ENCODE data around the gene TMEM161B.
"Not testable (repeated sequence)": the region's sequence is repeated elsewhere in the genome, so short reads cannot be mapped to it uniquely, and the experiment has no call there.

Gene TMEM161B

DNA sequence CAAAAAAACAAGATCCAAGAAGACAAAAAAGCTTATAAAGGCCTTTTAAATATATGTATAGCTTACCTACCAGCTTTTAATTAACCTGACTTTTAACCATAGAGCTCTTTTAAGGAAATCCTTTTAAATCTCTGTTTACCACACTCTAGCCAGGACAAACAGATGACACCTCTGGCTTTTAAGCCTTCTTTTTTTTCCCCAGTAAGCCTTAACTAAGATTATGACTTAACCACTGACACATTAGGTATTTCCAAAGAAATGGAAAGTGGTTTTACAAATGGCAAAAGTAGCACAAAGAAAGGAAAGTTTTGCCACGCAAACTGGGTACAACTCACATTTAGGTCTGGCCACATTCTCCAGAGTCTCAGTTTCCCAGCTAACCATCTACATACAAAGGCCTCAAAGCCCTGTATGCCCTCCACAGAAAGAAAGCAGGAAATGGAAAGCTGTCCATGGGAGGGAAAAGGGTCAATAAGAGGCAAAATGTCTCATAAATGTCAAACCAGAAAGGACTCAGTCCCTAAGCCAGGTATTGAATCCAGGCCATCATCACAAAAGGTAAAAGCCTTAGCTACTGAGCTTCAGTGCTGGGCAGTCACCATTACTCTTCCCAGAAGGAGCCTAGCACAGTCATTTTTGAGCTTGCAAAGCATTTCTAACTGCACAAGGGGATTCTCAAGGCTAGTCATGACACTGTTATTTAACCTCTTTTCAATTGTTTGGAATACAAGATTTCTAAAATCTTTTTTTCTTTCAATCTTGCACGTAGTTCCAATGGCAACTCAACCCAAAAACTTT lies 19.7 kb downstream of the TMEM161B start:
- DNase-seq = no peak

DNA sequence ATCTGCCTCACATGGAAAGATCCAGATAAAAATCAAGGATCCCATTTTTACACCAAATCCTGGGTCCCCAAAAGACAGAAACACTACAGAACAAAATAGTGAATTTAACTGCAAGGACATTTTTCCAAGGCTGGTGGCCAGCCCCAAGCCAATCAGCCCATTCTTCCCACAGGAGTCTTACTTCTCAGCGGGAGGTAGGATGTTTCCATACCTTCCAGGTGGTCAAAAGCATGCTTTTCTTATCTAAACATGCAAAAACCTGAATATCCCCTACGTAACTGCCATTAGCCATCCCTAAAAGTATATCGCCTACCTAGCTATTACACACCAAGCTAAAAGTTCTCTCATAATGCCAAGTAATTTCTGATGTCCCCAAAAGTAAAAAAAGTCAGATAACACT lies 20.6 kb downstream of the TMEM161B start:
- DNase-seq = no peak

DNA sequence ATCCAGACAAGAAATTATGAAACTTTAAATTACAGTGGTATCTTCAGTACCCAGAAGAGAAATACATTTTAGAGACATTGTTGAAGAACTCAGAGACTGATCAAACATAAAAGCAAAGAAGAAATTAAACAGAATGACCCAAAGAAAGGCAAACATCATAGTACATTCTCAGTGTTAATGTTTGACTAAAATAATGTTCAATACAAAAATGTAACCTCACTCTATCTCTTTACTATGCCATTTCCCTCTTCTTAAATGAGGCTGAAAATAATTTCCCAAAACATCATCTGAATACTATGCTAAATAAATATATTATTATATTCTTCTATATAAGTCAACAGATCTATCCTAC lies 22.8 kb downstream of the TMEM161B start:
- no peak for DNase-seq

DNA sequence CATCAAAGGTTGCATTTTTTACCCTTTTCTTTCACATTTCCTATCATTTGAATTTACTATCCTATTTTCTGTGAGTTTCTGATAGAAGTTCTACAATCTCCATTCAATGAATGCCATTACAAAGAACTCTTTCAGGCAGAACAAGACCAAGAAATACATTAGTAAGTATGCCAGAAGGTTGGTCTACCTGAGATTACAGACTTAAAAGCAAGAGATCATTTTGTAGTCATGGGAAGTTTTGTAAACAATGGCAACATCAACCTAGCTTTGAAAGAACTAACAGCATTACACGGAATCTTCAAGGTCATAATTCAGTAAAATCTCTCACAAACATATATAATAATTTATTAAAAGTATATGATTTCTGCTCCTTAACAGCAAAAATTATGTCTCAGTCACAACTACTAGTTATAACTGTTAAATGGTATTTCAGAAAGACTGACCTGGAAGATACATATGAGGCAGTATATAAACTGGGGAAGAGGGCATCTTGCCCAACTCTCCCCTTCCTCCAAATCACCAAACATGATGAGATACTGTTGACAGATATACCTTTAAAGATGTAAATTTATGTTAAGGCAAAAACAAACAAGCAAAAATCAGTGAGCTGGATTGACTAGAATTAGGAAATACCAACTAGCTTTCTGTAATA lies 23.3 kb downstream of the TMEM161B start:
- no peak for DNase-seq

DNA sequence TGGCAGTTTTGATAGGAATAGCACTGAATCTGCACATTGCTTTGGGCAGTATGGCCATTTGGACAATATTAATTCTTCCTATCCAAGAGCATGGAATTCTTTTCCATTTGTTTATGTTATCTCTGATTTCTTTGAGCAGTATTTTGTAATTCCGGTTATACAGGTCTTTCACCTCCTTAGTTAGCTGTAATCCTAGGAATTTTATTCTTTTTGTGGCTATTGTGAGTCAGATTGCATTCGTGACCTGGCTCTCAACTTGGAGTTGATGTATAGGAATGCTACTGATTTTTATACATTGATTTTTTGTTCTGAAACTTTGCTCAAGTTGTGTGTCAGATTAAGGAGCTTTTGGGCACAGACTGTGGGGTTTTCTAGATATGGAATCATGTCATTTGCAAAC lies 24.0 kb downstream of the TMEM161B start:
- DNase-seq = no peak

DNA sequence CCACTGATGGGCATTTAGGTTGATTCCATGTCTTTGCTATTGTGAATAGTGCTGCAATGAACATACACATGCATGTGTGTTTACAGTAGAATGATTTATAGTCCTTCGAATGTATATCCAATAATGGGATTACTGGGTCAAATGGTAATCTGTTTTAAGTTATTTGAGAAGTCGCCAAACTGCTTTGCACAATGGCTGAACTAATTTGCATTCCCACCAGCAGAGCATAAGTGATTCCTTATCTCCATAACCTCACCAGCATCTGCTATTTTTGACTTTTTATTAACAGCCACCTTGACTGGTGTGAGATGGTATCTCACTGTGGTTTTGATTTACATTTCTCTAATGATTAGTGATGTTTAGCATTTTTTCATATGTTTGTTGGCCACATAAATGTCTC lies 25.2 kb downstream of the TMEM161B start:
- not testable (repeated sequence) for DNase-seq

DNA sequence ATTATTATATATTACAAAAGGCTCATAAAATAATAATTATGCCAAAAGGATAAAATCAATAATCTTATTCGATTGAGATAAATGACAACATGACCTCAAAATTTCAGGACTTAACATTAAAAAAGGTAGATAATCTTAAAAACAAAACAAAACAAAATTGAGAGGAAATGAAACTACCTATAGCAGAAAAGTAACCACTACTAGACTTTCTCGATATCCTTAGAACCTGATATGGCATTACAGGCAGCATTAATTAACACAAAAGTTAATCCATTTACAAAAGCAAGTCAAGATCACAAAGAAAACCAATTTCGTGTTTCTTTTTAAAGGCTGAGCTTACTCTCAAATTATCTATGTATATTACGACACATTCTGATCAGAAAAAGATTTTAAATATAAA lies 29.9 kb downstream of the TMEM161B start:
- no peak for DNase-seq

DNA sequence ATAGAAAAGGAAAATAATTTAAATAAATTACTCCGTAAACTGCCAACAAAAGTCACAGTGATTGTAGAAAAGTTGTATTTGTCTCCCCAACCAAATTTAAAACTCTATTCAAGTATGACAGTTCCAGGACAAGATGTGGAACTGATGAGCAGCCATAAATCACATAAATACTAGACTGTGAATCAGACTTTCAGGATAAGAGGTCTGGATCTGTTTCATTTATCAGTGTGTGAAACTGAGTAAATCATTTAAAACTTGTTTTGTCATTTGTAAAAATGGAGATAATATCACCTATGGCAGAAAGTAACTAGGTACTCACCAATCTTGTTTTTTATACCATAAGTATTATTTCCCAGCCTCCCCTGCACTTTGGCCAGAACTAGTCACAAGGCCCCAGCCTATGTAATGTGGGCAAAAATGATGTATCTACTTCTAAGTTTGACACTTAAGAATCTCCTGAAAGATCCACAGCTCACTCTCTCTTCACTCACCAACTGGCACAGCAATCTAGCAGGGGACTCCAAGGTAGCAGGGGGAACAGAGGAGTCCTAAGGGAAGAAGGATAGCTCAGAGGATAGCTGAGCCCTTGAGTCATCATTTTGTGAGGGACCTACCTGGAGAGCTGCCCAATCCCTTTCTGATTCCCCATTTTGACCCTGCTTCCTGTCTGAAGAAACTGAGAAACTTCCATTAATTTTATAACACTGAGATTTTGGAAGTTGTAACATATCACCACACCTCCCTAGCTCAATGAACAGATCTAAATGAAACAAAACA lies 31.6 kb downstream of the TMEM161B start:
- no peak for DNase-seq

DNA sequence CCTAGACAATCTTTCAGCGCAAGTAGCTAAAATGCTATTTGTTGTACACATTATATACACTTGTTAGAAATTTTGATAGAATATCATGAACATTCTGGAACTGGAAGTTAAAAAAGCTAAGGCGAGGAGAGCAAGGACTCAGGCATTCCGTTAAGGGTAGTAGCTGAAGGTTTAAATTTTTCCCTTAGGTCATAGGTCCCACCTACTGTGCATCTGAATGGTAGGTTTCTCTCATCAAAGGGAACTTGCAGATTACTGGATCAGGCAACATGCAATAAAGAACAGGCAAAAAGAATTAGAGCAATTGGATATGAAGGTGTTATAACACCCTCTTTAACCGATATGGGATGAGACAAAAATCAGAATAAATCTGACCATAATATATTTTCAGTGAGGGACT lies 32.8 kb downstream of the TMEM161B start:
- no peak for DNase-seq

DNA sequence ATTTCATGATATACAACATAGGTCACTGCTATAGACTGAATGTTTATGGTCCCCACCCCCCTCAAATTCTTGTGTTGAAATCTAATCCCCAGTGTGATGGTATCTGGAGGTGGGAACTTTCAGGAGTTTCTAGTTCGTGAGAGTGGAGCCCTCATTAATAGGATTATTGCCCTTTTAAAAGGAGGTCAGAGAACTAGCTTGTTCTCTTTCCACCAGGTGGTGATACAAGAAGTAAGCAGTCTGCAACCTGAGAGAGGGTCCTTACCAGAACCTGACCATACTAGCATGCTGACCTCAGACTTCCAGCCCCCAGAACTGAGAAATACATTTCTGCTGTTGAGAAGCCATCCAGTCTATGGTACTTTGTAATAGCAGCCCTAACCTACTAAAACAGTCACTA lies 33.3 kb downstream of the TMEM161B start:
- no peak for DNase-seq

DNA sequence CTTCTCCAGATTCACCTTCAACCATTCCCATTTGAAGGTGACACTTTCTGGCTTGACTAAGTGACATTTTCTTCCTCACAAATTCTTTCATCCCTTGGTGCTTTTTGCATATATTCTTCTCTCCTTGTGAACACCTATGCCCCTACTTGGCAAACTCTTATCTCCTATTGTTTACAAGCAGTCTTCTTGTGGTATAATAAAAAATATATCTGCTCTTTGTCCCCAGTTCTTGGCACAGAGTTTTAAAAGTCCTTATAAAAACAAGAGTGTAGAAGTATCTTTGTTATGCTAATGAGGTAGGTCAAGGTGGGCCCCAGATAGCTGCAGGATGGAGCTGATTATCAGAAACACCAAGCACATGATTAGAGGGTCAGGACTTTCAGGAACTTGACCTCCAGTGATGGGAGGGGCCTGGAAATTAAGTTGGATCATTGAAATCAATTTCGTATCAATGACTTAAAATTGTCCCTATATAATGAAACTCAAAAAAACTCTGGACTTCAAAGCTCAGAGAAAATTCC lies 38.0 kb downstream of the TMEM161B start:
- no peak for DNase-seq

DNA sequence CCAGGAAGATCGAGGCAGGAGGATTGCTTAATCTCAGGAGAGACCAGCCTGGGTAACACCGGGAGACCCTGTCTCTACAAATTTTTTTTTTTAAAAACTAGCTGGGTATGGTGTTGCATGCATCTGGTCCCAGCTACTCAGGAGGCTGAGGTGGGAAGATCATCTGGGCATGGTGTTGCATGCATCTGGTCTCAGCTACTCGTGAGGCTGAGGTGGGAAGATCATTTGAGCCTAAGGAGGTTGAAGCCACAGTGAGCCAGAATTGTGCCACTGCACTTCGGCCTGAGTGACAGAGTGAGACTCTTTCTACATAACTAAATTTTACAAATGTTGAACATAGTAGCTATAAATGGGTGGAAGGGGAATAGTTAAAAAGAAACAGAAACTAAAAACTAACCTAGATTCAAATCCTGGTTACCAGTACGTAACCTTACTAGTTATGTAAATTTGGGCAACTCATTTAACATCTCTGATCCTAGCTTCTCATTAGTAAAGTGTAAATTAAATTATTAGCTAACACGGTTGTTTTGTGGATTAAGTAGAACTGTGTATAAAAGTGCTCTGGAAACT lies 41.7 kb downstream of the TMEM161B start:
- DNase-seq = no peak

DNA sequence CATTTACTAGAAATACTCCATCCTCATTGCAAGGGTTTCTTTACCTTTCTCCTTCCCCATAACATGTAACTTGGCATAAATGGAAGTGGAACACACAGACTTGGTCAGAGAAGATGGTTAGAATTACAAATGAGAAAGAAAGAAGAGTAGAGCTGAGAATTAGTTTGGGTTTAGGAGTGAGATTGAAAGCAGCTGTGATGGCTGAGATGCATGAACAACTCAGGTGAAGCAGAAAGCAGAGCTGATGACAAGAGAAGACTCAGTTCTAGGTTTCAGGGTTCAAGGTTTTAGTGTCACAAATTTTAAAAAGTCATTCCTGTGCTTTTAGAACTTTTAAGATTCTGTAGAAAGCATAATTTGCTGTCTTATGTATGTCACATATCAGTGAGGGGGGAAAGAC lies 54.0 kb downstream of the TMEM161B start:
- DNase-seq = no peak

DNA sequence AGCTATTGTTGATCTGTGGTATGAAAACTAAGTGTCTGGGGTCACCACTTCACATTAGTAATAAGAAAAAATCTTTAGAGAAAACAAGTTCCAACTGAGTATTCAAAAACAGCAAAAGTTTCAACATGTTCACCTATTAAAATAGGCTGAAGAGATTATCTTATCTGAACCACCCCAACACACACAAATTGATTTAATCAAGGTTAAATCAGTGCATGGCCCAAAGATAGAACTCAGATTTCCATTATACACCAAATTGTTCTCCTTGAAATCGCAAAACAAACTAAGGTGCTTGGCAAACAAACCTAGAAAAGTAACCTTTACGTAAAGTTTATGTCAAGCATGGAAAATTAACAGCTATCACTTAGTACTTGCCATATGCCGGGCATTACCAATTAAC lies 61.1 kb downstream of the TMEM161B start:
- no peak for DNase-seq

DNA sequence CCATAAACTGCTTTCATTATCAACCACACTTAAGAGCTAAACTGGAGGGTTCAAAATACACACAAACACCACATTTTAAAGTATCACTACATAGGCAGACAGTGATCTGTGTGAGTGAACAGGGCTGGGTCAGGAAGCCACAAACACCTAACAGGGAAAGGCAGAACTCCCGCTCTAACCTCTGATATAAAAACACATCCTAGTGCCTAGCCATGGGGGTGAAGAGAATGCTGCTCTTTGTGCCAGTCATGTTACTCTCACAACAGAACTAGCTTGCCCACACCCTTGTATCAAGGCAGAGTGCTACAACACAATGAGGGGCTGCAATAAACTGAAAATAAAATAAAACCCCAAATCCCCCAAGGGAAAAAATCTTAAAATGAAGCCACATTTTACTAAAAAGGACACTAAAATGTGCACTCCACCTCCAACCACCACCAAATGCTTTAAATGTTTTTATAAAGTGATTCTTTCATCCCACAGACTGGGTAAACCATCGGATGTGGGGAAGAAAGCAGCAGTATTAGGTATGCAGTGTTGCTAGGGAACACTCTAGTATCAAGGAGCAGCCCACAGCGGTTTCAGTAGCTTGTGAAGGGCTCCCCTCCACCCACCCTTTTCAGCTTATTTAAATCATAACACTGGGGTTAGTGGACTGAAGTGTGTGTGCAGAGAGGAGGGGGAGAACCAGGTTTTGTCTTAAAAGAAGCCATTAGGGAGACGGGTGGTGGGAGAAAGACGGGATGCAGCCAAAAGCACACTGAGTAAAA lies 64.5 kb downstream of the TMEM161B start:
- peak in 3 of 6 experiments; percentile 13 to 42 (median 30) for DNase-seq

DNA sequence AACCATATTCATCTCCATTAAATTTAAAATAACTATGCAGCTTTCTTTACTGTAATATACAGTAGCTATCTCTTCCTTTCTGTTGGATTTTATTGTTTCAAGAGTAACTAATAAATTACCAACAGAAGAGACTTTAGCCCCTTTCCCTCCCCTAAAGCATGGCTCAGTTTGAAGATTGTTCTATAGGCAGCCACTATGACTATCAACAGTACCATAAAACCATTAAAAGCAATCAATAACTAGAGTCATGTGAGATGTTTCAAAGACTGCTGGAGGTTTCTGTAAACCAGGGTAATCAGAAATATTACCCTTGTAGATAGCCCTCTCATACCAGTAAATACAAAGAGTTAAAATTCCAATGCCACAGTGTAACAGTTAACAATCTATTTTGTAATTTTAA lies 73.0 kb downstream of the TMEM161B start:
- no peak for DNase-seq

DNA sequence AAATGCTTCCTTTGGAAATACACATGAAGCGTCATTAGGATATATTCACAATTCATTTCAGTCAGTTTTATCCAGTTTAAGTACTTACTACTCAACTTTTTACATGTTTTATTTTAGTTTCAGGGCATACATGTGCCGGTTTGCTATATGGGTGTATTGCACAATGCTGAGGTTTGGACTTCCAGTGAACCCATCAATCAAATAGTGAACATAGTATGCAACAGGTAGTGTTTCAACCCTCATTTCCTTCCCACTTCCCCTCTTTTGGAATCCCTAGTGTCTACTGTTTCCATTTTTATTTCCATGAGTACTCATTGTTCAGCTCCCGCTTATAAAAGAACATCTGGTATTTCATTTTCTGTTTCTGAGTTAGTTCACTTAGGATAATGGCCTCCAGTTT lies 74.7 kb downstream of the TMEM161B start:
- DNase-seq = no peak

DNA sequence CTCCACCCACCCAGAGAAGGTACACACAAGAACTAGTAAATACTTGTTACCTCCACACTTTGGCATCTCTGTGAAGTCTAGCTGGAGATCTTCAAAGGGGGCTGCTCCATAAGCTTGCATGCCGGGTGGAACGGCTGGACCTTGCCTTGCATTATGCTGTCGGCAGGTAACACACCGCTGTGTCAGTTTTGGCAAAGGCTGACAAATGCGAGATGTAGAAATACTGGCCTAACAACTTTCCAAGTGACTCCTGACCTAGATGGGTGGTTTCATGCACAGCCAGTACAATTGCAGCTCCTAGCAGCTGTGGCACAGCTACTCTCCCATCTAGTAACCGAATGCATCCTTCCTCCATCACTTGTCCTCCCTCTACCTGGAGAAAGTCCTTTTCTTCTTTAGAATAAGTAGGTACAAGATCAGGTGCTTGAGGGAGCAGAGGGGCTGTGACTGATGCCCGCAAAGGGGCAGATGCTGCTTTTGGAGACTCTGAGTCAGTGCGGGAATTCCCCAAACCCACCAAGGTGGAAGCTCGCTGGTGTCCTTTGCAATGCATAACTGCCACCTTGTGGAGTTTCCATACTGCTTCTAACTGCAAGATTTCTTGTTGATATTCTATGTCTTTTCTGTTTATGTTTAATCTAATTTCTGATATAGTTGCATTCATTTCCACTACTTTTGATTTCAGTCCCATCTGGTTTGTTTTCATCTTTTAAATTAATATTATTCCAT lies 78.4 kb downstream of the TMEM161B start:
- no peak for DNase-seq

DNA sequence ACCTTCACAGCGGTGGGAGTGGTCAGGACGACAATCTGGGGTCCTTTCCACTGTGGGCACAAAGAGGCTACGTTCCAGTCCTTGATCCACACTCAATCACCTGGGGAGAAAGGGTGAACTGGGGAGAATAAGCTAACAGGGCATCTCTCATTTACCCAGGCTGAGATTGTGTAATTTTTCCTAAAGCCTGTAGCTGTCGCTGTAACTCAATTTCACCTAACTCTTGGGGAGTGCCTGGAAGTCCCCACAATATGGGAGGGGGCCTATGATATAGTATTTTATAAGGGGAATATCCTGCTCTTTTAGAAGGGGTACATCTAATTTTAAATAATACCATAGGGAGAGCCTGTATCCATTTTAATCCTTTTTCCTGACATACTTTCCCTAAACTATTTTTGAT lies 79.2 kb downstream of the TMEM161B start:
- not testable (repeated sequence) for DNase-seq

DNA sequence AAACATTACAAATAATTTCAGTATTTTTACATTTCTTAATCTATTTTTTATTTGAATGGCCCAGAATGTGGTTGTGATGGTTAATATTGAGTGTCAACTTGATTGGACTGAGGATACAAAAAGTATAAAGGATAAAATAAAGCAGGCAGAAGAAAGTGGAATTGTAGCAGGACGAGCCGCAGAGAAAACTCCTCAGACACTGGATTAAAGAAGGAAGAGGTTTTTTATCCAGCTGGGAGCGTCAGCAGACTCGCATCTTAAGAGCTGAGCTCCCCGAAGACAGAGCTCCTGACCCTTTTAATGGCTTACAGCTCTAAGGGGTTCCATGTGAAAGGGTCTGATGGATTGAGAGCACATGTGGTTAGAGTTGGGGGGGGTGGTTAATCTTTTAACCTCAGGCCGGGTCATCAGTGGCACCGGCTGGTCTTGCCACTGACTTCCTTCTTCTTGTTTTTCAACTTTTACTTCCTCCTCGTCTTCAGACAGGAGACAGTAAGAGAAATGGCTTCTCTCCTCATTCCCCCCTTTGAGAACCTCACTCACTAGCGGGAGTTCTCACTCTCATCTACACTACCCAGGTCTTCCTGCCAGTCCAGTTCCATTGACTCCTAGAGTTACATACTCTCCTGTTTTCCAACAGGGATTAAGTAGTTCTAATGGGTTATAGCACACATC lies 80.0 kb downstream of the TMEM161B start:
- no peak for DNase-seq

DNA sequence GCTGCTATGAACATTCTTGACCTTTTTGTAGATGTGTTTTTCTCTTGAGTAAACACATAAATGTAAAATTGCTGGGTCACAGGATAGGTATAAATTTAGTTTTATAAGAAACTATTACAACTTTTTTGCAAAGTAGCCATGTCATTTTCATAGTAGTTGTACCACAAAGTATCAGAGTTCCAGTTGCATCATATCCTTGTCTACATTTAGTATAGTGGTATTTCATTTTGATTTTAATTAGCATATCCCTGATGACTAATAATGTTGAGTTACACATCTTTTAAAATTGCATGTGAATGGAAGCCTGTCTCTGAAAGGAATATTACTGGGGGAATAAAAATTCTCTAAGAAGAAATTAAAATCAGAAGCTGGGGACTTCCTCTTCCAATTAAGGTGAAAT lies 85.4 kb downstream of the TMEM161B start:
- no peak for DNase-seq

Measured in stimulated activated naive CD4-positive, alpha-beta T cell (primary cell).